K562 (cell line): Measurements from ENCODE around the gene ADGRG1. TPM values are rescaled to one million over a fixed set of nuclear protein-coding genes. Genes with fewer than 3 reads are reported as not detected.

Source experiments
- ADNP ChIP-seq: fragments of 200-800 bp; sonication (Bioruptor generic); IDR thresholded peaks from 2 replicates; pipeline ENCODE4 v1.6.1; 2016; ENCODE audit warnings: missing genetic modification characterization, missing compliant biosample characterization
- ATF3 ChIP-seq, 2 experiments: fragments of 450-650 bp in 1 of 2; sonication (generic) in 1 of 2; formaldehyde crosslinking in 1 of 2; IDR thresholded peaks in 1 of 2; conservative IDR thresholded peaks in 1 of 2; 2 replicates each; pipeline versions ENCODE4 v1.6.1 to v1.8.1; 2016 to 2023; ENCODE audit warnings: mild to moderate bottlenecking in 2 of 2, moderate library complexity in 2 of 2, inconsistent platforms in 1 of 2, missing genetic modification reagents in 1 of 2
- KDM4B ChIP-seq, 2 experiments: fragments of 450-650 bp in 1 of 2; sonication (generic) in 1 of 2; IDR thresholded peaks; 2 replicates each; pipeline ENCODE4 v1.6.1; 2016 to 2017; ENCODE audit warnings: borderline replicate concordance in 2 of 2, antibody characterized with exemption in 1 of 2, low read depth in 1 of 2, mild to moderate bottlenecking in 1 of 2
- TEAD2 ChIP-seq: fragments of 450-650 bp; IDR thresholded peaks from 2 replicates; pipeline ENCODE4 v1.6.1; 2016; ENCODE audit warnings: missing genetic modification characterization, control low read depth, missing compliant biosample characterization
- ZNF24 ChIP-seq: fragments of 450-650 bp; IDR thresholded peaks from 2 replicates; pipeline ENCODE4 v1.6.1; 2016
- ZNF609 ChIP-seq: sonication (generic); formaldehyde crosslinking; IDR thresholded peaks from 2 replicates; pipeline ENCODE4 v1.8.1; 2023; ENCODE audit warnings: missing genetic modification reagents, mild to moderate bottlenecking, borderline replicate concordance
- polyA plus RNA-seq, 8 experiments: library from polyadenylated mRNA; depleted of rRNA in 4 of 8; stranded (reverse) in 5 of 8; unstranded in 3 of 8; fragments of >200 nt; fragmentation: Nextera tagmentation in 2 of 8; fragmentation: Illumina TruSeq in 1 of 8; extraction: Ambion mirVana in 2 of 8; extraction: Trizol in 1 of 8; gene quantifications; 2 replicates each; pipeline versions ENCODE4 v1.2.1 to v1.2.3, GENCODE V29; 2011 to 2014; ENCODE audit warnings: inconsistent platforms in 1 of 8, missing spikeins in 1 of 8
- total RNA-seq, 7 experiments: library from RNA; depleted of rRNA in 6 of 7; stranded (reverse); fragments of >200 nt in 6 of 7; fragmentation: Illumina TruSeq in 2 of 7; extraction: Trizol in 2 of 7; gene quantifications; 2 replicates each; pipeline versions ENCODE4 v1.2.1 to v1.2.3, GENCODE V29; 2011 to 2021; ENCODE audit warnings: low replicate concordance in 1 of 7

The ADGRG1 gene
- total and polyA plus RNA-seq, 9 of the 15 experiments (the other 6 are each of a cell fraction or from before 2014, with no cell fraction given), result 0.04 to 0.31 (median 0.16) TPM; not detected in 6

- peak; percentile 79 for TF ChIP-seq ATF3 (IDR thresholded peaks at IDR 0.05)
- no peak for TF ChIP-seq ATF3 (CRISPR knock-in tag; conservative IDR thresholded peaks at IDR 0.05)
- TF ChIP-seq ZNF24, result no peak
- no peak for TF ChIP-seq KDM4B (IDR thresholded peaks at IDR 0.05; ENCODE audit: borderline replicate concordance in 2 of 2, low read depth in 1 of 2)
- TF ChIP-seq ZNF609 (CRISPR knock-in tag), result 0 out of 2 replicates have a peak, but pooled peaks have one; percentile 5
- peak; percentile 70; the same call in 1 of the 2 replicates for TF ChIP-seq ADNP (tag)
- no peak for TF ChIP-seq TEAD2 (tag)
Observed at GRCh38 chr16:57624044-57624688, 4.3 kb upstream of the ADGRG1 start (continued).
